ENCODE results near the gene SMAD2. TPM values are rescaled to one million over a fixed set of nuclear protein-coding genes. Genes with fewer than 3 reads are reported as not detected.

Gene SMAD2
- total and polyA plus RNA-seq, 2 experiments from 2014 or later = 30.9 to 90.7 TPM

GRCh38 chr18:47932190-47932589 lies 1.7 kb upstream of the SMAD2 start:
- H3K4me3 Mint-ChIP-seq = peak overlapping the region; percentile 76
- peak overlapping the region; percentile 64 for H3K4me3 ChIP-seq
- H3K4me1 ChIP-seq (ENCODE audit: insufficient read depth) = peaks cover 29% of the 10 kb centered on the region
- DNase-seq (ENCODE audit: low spot score) = no peak
- H3K9me3 Mint-ChIP-seq = no peaks in the 10 kb centered on the region
- no peak for ATAC-seq
- H2AFZ ChIP-seq = no peak overlapping the region
- H3K9me2 ChIP-seq (ENCODE audit: insufficient read depth) = no peaks in the 10 kb centered on the region
- H3K79me2 ChIP-seq (replicated peaks; ENCODE audit: insufficient read depth) = peaks cover 27% of the 10 kb centered on the region
- no peaks in the 10 kb centered on the region; the same call in 2 of the 3 replicates for H3K36me3 Mint-ChIP-seq (ENCODE audit: low read depth)
- peaks cover 7% of the 10 kb centered on the region; the same call in 1 of the 2 replicates for H3F3A ChIP-seq (replicated peaks; ENCODE audit: low read depth)
- peak overlapping the region; percentile 93 for H3K27ac ChIP-seq (ENCODE audit: low read depth)
- H3K4me2 ChIP-seq = peak overlapping the region; percentile 78
- H3K27ac Mint-ChIP-seq = peak overlapping the region; percentile 94
- peaks cover 28% of the 10 kb centered on the region for H3K4me1 Mint-ChIP-seq
- H4K20me1 ChIP-seq (replicated peaks; ENCODE audit: insufficient read depth) = peaks cover 6% of the 10 kb centered on the region
- TF ChIP-seq ZNF114 (CRISPR knock-in tag; IDR thresholded peaks at IDR 0.05) (no peak), ZNF331 (CRISPR knock-in tag; IDR thresholded peaks at IDR 0.05; ENCODE audit: low read depth) (no peak), CREB1 (CRISPR knock-in tag; IDR thresholded peaks at IDR 0.05; ENCODE audit: low read depth) (no peak), NANOG (IDR thresholded peaks at IDR 0.05; ENCODE audit: borderline replicate concordance) (no peak), ETS1 (IDR thresholded peaks at IDR 0.05) (no peak), EZH2 (IDR thresholded peaks at IDR 0.05; ENCODE audit: low read depth, unreplicated experiment) (no peak), EZH2phosphoT487 (IDR thresholded peaks at IDR 0.05; ENCODE audit: unreplicated experiment) (no peak), STAT1 (IDR thresholded peaks at IDR 0.05; ENCODE audit: unreplicated experiment) (no peak), ZNF462 (CRISPR knock-in tag; IDR thresholded peaks at IDR 0.05) (no peak), CTCF (conservative IDR thresholded peaks at IDR 0.05; ENCODE audit: low read depth in 2 of 2) (no peak), POLR2AphosphoS5 (IDR thresholded peaks at IDR 0.05; ENCODE audit: low read depth) (no peak), JUNB (IDR thresholded peaks at IDR 0.05; ENCODE audit: unreplicated experiment) (no peak), REST (IDR thresholded peaks at IDR 0.05; ENCODE audit: unreplicated experiment) (no peak)
- no peaks in the 10 kb centered on the region for H3K27me3 Mint-ChIP-seq (ENCODE audit: insufficient read depth, low read depth, poor library complexity)
- no peaks in the 10 kb centered on the region for H3K36me3 ChIP-seq (ENCODE audit: insufficient read depth)
- no peaks in the 10 kb centered on the region for H3K27me3 ChIP-seq (ENCODE audit: insufficient read depth)

All from GM23338 (cell line).